ENCODE measurements around the gene INAFM1. TPM values are rescaled to one million over a fixed set of nuclear protein-coding genes. Genes with fewer than 3 reads are reported as not detected.

INAFM1 gene
- total RNA-seq, 1 donor from 2014 or later: 9.3 TPM

Other genes with a start within 250 kb of the INAFM1 start
- 48.0 and 49.1 TPM in 2 replicates for gene TMEM160, start 226.3 kb upstream of the INAFM1 start, total RNA-seq
- gene ZC3H4, start 161.1 kb upstream of the INAFM1 start, total RNA-seq: 97.1 and 104 TPM in 2 replicates
- gene SAE1, start 144.1 kb upstream of the INAFM1 start, total RNA-seq: 151 and 154 TPM in 2 replicates
- 14.6 and 16.3 TPM in 2 replicates for gene BBC3, start 43.7 kb upstream of the INAFM1 start, total RNA-seq
- 34.3 and 37.5 TPM in 2 replicates for gene CCDC9, start 18.4 kb upstream of the INAFM1 start, total RNA-seq
- 1.1 and 1.2 TPM in 2 replicates for gene C5AR1, start 35.0 kb downstream of the INAFM1 start, total RNA-seq
- not detected in 2 replicates for gene C5AR2, start 57.3 kb downstream of the INAFM1 start, total RNA-seq
- 23.2 TPM in 2 replicates for gene DHX34, start 74.4 kb downstream of the INAFM1 start, total RNA-seq
- 0.16 TPM in 1 of 2 replicates, not detected in the other for gene MEIS3, start 144.6 kb downstream of the INAFM1 start, total RNA-seq
- gene SLC8A2, start 197.0 kb downstream of the INAFM1 start, total RNA-seq: not detected in 2 replicates
- 9.6 and 11.3 TPM in 2 replicates for gene KPTN, start 209.3 kb downstream of the INAFM1 start, total RNA-seq
- gene NAPA, start 240.2 kb downstream of the INAFM1 start, total RNA-seq: 56.9 and 60.1 TPM in 2 replicates